Astrocyte (in vitro differentiated cells and primary cell): ENCODE results near the gene KAT2B.

ENCODE experiments used
- EZH2 ChIP-seq: IDR thresholded peaks from 2 replicates; pipeline ENCODE4 v1.6.1; 2012; ENCODE audit warnings: mild to moderate bottlenecking, low read length, inconsistent platforms; ENCODE audit not compliant: insufficient read depth
- TF ChIP-seq, protein P1 (sequence below): IDR thresholded peaks from 2 replicates; pipeline ENCODE4 v1.5.1; 2011; ENCODE audit warnings: low read depth, mild to moderate bottlenecking, inconsistent platforms, low read length, moderate library complexity; ENCODE audit not compliant: insufficient read depth

DNA sequence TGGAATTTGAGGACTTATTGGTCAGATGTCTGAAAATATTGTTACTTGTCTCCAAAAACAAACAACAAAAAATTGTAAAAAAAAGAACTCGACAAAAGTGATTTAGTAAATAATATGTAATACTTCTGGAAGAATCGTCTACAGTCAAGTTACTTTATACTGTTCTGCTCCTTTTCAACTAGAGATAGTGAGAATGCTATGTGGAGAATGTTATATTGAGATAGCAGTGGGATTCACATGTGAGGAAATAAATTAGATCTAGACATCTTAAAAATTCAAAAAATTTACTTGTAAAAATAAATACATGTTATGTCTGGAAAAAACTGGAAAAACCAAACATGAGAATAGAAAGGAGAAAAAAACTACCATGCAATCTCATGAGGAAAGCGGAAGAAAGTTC lies 80.8 kb downstream of the KAT2B start:
- TF ChIP-seq, protein P1, sequence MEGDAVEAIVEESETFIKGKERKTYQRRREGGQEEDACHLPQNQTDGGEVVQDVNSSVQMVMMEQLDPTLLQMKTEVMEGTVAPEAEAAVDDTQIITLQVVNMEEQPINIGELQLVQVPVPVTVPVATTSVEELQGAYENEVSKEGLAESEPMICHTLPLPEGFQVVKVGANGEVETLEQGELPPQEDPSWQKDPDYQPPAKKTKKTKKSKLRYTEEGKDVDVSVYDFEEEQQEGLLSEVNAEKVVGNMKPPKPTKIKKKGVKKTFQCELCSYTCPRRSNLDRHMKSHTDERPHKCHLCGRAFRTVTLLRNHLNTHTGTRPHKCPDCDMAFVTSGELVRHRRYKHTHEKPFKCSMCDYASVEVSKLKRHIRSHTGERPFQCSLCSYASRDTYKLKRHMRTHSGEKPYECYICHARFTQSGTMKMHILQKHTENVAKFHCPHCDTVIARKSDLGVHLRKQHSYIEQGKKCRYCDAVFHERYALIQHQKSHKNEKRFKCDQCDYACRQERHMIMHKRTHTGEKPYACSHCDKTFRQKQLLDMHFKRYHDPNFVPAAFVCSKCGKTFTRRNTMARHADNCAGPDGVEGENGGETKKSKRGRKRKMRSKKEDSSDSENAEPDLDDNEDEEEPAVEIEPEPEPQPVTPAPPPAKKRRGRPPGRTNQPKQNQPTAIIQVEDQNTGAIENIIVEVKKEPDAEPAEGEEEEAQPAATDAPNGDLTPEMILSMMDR: no peak
- no peak for TF ChIP-seq EZH2
